ENCODE data around the gene GRIK4. TPM values are rescaled to one million over a fixed set of nuclear protein-coding genes. Genes with fewer than 3 reads are reported as not detected.

Gene GRIK4
- total RNA-seq, 1 donor from 2014 or later = not detected

GRCh38 chr11:120676991-120677390, 165.4 kb downstream of the GRIK4 start:
- Mint-ChIP-seq H3K27ac (no peak overlapping the region), H3K27me3 (peaks cover 36% of the 10 kb centered on the region), H3K36me3 (ENCODE audit: insufficient read depth) (no peaks in the 10 kb centered on the region), H3K9me3 (ENCODE audit: low read depth) (no peaks in the 10 kb centered on the region), H3K4me3 (ENCODE audit: low read depth) (no peak overlapping the region), H3K4me1 (ENCODE audit: low read depth) (no peaks in the 10 kb centered on the region)
- TF ChIP-seq CTCF (IDR thresholded peaks at IDR 0.05; ENCODE audit: unreplicated experiment) = no peak
- no peak for DNase-seq (ENCODE audit: low spot score, unreplicated experiment)

- DNase-seq (ENCODE audit: low spot score, unreplicated experiment) = no peak
- H3K27me3 Mint-ChIP-seq = peaks cover 40% of the 10 kb centered on the region
Measured at GRCh38 chr11:120680322-120680721, 168.8 kb downstream of the GRIK4 start.

DNA sequence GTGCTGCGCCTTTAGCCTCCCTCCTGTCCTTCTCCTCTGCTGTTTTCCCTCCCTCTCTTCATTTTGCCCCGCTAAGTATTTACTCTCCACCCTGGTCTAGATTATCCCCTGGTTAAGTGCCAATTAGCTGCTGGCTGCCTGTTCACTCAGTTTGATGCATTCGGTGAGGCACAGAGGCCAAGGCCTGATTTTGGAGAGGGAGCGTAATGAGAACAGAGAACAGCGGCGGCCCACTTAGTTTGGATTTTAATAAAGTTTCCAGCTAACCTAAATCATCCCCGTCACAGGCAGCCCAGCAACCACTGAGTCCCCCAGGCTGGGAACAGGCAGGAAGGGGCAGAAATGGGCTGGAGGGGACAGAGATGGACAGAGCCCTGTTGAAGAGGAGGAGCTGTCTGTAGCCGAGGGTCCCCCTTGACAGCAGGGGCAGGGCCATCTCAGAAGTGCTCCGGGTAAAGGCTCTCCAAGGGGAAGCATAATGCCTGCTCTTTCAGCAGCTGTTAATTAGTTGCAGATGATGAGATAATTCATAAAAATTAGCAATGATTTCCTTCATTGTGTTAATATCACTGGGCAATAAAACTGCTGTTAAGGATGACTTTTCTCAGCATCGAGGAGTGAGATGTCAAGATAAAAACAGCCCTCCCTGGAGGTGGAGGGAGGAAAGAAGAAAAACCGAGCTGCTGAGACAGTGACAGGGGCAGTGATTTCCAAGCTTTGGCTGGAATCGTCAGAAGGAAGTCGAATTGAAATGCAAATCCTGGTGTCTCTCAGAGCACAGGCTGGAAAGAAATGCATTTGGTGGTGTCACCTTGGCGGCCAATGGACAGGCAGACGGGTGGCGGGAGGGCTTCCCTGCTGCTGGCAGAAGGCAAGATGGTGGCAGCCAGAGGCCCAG, 170.1 kb downstream of the GRIK4 start:
- Mint-ChIP-seq H3K4me3 (ENCODE audit: low read depth) (no peak overlapping the region), H3K9me3 (ENCODE audit: low read depth) (no peaks in the 10 kb centered on the region), H3K36me3 (ENCODE audit: insufficient read depth) (no peaks in the 10 kb centered on the region), H3K4me1 (ENCODE audit: low read depth) (no peaks in the 10 kb centered on the region), H3K27ac (no peak overlapping the region), H3K27me3 (peaks cover 46% of the 10 kb centered on the region)
- DNase-seq (ENCODE audit: low spot score, unreplicated experiment) = no peak
- TF ChIP-seq CTCF (IDR thresholded peaks at IDR 0.05; ENCODE audit: unreplicated experiment) = no peak

More at GRCh38 chr11:120680322-120680721, 168.8 kb downstream of the GRIK4 start:
- Mint-ChIP-seq H3K27ac (no peak overlapping the region), H3K4me1 (ENCODE audit: low read depth) (no peaks in the 10 kb centered on the region), H3K4me3 (ENCODE audit: low read depth) (no peak overlapping the region), H3K36me3 (ENCODE audit: insufficient read depth) (no peaks in the 10 kb centered on the region), H3K9me3 (ENCODE audit: low read depth) (no peaks in the 10 kb centered on the region)
- TF ChIP-seq CTCF (IDR thresholded peaks at IDR 0.05; ENCODE audit: unreplicated experiment) = no peak

DNA sequence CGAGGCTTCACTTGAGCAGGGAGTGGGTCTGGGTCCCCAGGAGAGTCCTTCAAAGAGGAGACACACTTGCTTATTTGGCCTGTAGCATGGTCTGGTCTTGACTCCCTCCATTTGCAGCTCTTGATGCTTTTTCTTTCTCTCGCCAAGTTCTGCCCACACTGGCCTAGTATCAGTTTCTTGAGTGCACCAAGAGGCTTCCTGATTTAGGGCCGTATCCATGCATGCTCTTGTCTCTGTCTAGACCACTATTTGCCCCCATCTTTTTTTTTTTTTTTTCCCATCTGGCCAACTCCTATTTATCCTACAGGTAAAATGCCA, 170.7 kb downstream of the GRIK4 start:
- Mint-ChIP-seq H3K27me3 (peaks cover 47% of the 10 kb centered on the region), H3K36me3 (ENCODE audit: insufficient read depth) (no peaks in the 10 kb centered on the region), H3K9me3 (ENCODE audit: low read depth) (no peaks in the 10 kb centered on the region), H3K4me3 (ENCODE audit: low read depth) (no peak overlapping the region), H3K27ac (no peak overlapping the region), H3K4me1 (ENCODE audit: low read depth) (no peaks in the 10 kb centered on the region)
- TF ChIP-seq CTCF (IDR thresholded peaks at IDR 0.05; ENCODE audit: unreplicated experiment) = no peak
- no peak for DNase-seq (ENCODE audit: low spot score, unreplicated experiment)

- Mint-ChIP-seq H3K4me1 (ENCODE audit: low read depth) (no peaks in the 10 kb centered on the region), H3K27ac (no peak overlapping the region), H3K36me3 (ENCODE audit: insufficient read depth) (no peaks in the 10 kb centered on the region), H3K27me3 (peaks cover 50% of the 10 kb centered on the region), H3K9me3 (ENCODE audit: low read depth) (no peaks in the 10 kb centered on the region), H3K4me3 (ENCODE audit: low read depth) (no peak overlapping the region)
- no peak for TF ChIP-seq CTCF (IDR thresholded peaks at IDR 0.05; ENCODE audit: unreplicated experiment)
- DNase-seq (ENCODE audit: low spot score, unreplicated experiment) = no peak
Measured at GRCh38 chr11:120682866-120683265, 171.3 kb downstream of the GRIK4 start.
